GM23248 (cell line): Measurements from ENCODE around the gene TMEM80. TPM values are rescaled to one million over a fixed set of nuclear protein-coding genes. Genes with fewer than 3 reads are reported as not detected.
"Not testable (repeated sequence)": the region's sequence is repeated elsewhere in the genome, so short reads cannot be mapped to it uniquely, and the experiment has no call there.

Experiments
- DNase-seq: peaks from one replicate; pipeline ENCODE4 v3.0.0-alpha.2; 2015
- H2AFZ ChIP-seq: fragments of 200-600 bp; sonication (generic); 2 replicates; pipeline ENCODE4 v1.6.1; 2016; ENCODE audit warnings: antibody characterized with exemption
- H3F3A ChIP-seq: fragments of 200-600 bp; sonication (generic); 2 replicates; pipeline ENCODE4 v1.6.1; 2016; ENCODE audit warnings: mild to moderate bottlenecking, antibody characterized with exemption, mixed run types; ENCODE audit not compliant: insufficient read depth
- H3K27ac ChIP-seq: fragments of 200-600 bp; sonication (generic); 2 replicates; pipeline ENCODE4 v1.5.1; 2016; ENCODE audit warnings: mild to moderate bottlenecking
- H3K27me3 ChIP-seq: fragments of 200-600 bp; sonication (generic); replicated peaks from 2 replicates; pipeline ENCODE4 v1.6.1; 2016; ENCODE audit warnings: mild to moderate bottlenecking; ENCODE audit not compliant: insufficient read depth
- H3K36me3 ChIP-seq: fragments of 200-600 bp; sonication (generic); 2 replicates; pipeline ENCODE4 v1.6.1; 2016; ENCODE audit warnings: low read depth, mild to moderate bottlenecking
- H3K4me1 ChIP-seq: fragments of 200-600 bp; sonication (generic); 2 replicates; pipeline ENCODE4 v1.6.1; 2016; ENCODE audit warnings: mild to moderate bottlenecking; ENCODE audit not compliant: insufficient read depth
- H3K4me2 ChIP-seq: fragments of 200-600 bp; sonication (generic); one replicate; pipeline ENCODE4 v1.6.1; 2016; ENCODE audit warnings: mild to moderate bottlenecking; ENCODE audit not compliant: unreplicated experiment
- H3K4me3 ChIP-seq: fragments of 200-600 bp; sonication (generic); 2 replicates; pipeline ENCODE4 v1.5.1; 2016; ENCODE audit warnings: mild to moderate bottlenecking
- H3K79me2 ChIP-seq: fragments of 200-600 bp; sonication (generic); 2 replicates; pipeline ENCODE4 v1.6.1; 2016; ENCODE audit warnings: mild to moderate bottlenecking; ENCODE audit not compliant: insufficient read depth
- H3K9ac ChIP-seq: fragments of 200-600 bp; sonication (generic); 2 replicates; pipeline ENCODE4 v1.6.1; 2016; ENCODE audit warnings: mild to moderate bottlenecking
- H3K9me2 ChIP-seq: fragments of 200-600 bp; sonication (generic); 2 replicates; pipeline ENCODE4 v1.6.1; 2016; ENCODE audit warnings: mixed run types, mild to moderate bottlenecking, moderate library complexity; ENCODE audit not compliant: insufficient read depth
- H3K9me3 ChIP-seq: fragments of 200-600 bp; sonication (generic); one replicate; pipeline ENCODE4 v1.6.1; 2017; ENCODE audit warnings: low read depth
- H4K20me1 ChIP-seq: fragments of 200-600 bp; sonication (generic); 2 replicates; pipeline ENCODE4 v1.6.0; 2016; ENCODE audit not compliant: insufficient read depth
- EZH2 ChIP-seq: fragments of 200-600 bp; sonication (generic); IDR thresholded peaks from 2 replicates; pipeline ENCODE4 v1.6.1; 2018; ENCODE audit warnings: antibody characterized with exemption, mild to moderate bottlenecking; ENCODE audit not compliant: insufficient read depth, poor library complexity, severe bottlenecking
- EZH2phosphoT487 ChIP-seq: fragments of 200-600 bp; sonication (generic); IDR thresholded peaks from 2 replicates; pipeline ENCODE4 v1.6.1; 2018; ENCODE audit warnings: antibody characterized with exemption, moderate library complexity, mild to moderate bottlenecking, low read depth; ENCODE audit not compliant: insufficient read depth
- WGBS, 2 experiments: methylation state at CpG; one replicate each; pipeline ENCODE4 v1.1.6; 2015 to 2017; ENCODE audit warnings: low lambda C conversion rate in 2 of 2, low coverage in 1 of 2; ENCODE audit errors: missing lambda C conversion rate in 2 of 2; 5-methylcytosine and 5-hydroxymethylcytosine counted together
- in situ Hi-C: fragments of 300-500 bp; cut with MboI; formaldehyde crosslinking; loops from 2 replicates; pipeline ENCODE4 v1.15.0; 2020
- polyA plus RNA-seq: library from polyadenylated mRNA; unstranded; fragments of >200 nt; fragmentation: Nextera tagmentation; extraction: Ambion mirVana; gene quantifications from 2 replicates; pipeline ENCODE4 v1.2.1, GENCODE V29; 2016
- total RNA-seq: library from RNA; depleted of rRNA; stranded (reverse); fragments of >200 nt; shearing (Covaris generic); gene quantifications from 2 replicates; pipeline ENCODE4 v1.2.3, GENCODE V29; 2014

TMEM80 gene
- total and polyA plus RNA-seq, 2 experiments from 2014 or later: 27.0 to 50.1 TPM

GRCh38 chr11:653837-654236 lies 41.8 kb upstream of the TMEM80 start:
- no peak for DNase-seq
- 94 to 100% methylated on average over 7 to 15 of the region's 15 CpGs for WGBS, 2 experiments
- peaks cover 5% of the 10 kb centered on the region; the same call in 1 of the 2 replicates for H3K36me3 ChIP-seq

GRCh38 chr11:654444-654843 lies 41.2 kb upstream of the TMEM80 start:
- H3K4me3 ChIP-seq, H3K4me2 ChIP-seq, H3K9me3 ChIP-seq, H3K9me2 ChIP-seq, in situ Hi-C loops, H3F3A ChIP-seq, H3K27ac ChIP-seq, H3K9ac ChIP-seq, H3K79me2 ChIP-seq, DNase-seq, H3K27me3 ChIP-seq, H4K20me1 ChIP-seq, H3K4me1 ChIP-seq, H3K36me3 ChIP-seq, H2AFZ ChIP-seq: not testable (repeated sequence)
- 95 to 96% methylated on average over 12 of the region's 12 CpGs for WGBS, 2 experiments

More at GRCh38 chr11:653837-654236, 41.8 kb upstream of the TMEM80 start:
- Histone ChIP-seq H3K9me2 (no peaks in the 10 kb centered on the region), H3K9ac (no peak overlapping the region), H3K4me1 (no peaks in the 10 kb centered on the region), H3K4me3 (no peak overlapping the region), H3K4me2 (no peak overlapping the region), H3F3A (peaks cover 1% of the 10 kb centered on the region; the same call in 1 of the 2 replicates), H3K27me3 (no peaks in the 10 kb centered on the region), H3K79me2 (no peaks in the 10 kb centered on the region), H3K27ac (no peak overlapping the region), H4K20me1 (no peaks in the 10 kb centered on the region), H2AFZ (no peak overlapping the region), H3K9me3 (no peaks in the 10 kb centered on the region)
- in situ Hi-C loops: no loop called here
- TF ChIP-seq EZH2phosphoT487 (no peak), EZH2 (no peak)

- Histone ChIP-seq H3K4me3 (no peak overlapping the region), H4K20me1 (no peaks in the 10 kb centered on the region), H3K9me3 (no peaks in the 10 kb centered on the region), H3K4me1 (no peaks in the 10 kb centered on the region), H3K27ac (no peak overlapping the region), H3K79me2 (no peaks in the 10 kb centered on the region), H3K9me2 (no peaks in the 10 kb centered on the region), H3K9ac (no peak overlapping the region), H3K27me3 (no peaks in the 10 kb centered on the region), H3K4me2 (no peak overlapping the region), H3K36me3 (no peaks in the 10 kb centered on the region), H3F3A (no peaks in the 10 kb centered on the region; the same call in 1 of the 2 replicates), H2AFZ (no peak overlapping the region)
- in situ Hi-C loops: no loop called here
- TF ChIP-seq EZH2 (no peak), EZH2phosphoT487 (no peak)
- WGBS, 2 experiments: 93 to 94% methylated on average over 30 of the region's 30 CpGs
- DNase-seq: no peak
Observed at GRCh38 chr11:655036-655726, 40.4 kb upstream of the TMEM80 start.

- H3K79me2 ChIP-seq: no peaks in the 10 kb centered on the region
- H3K27ac ChIP-seq: no peak overlapping the region
- H3K36me3 ChIP-seq: no peaks in the 10 kb centered on the region
- H4K20me1 ChIP-seq: no peaks in the 10 kb centered on the region
- no peak for TF ChIP-seq EZH2phosphoT487
- no peak for TF ChIP-seq EZH2
- DNase-seq: no peak
- no peak overlapping the region for H3K9ac ChIP-seq
- no peaks in the 10 kb centered on the region for H3K9me2 ChIP-seq
- in situ Hi-C loops: no loop called here
- H3K27me3 ChIP-seq: no peaks in the 10 kb centered on the region
- no peaks in the 10 kb centered on the region for H3K9me3 ChIP-seq
- no peaks in the 10 kb centered on the region for H3K4me1 ChIP-seq
- H3F3A ChIP-seq: no peaks in the 10 kb centered on the region; the same call in 1 of the 2 replicates
- no peak overlapping the region for H2AFZ ChIP-seq
- no peak overlapping the region for H3K4me3 ChIP-seq
- 93 to 95% methylated on average over 14 of the region's 14 CpGs for WGBS, 2 experiments
- no peak overlapping the region for H3K4me2 ChIP-seq
Observed at GRCh38 chr11:656426-656825, 39.2 kb upstream of the TMEM80 start.
